ENCODE results near the gene NMRAL1.
A peak's percentile ranks its signal among the peaks of the same experiment; 100 is the strongest.

Gene NMRAL1

GRCh38 chr16:4474192-4474961, at the start of gene NMRAL1:
Gene NMRAL1 (minus strand): TSS chr16:4474625. CDS start chr16:4474132, 493 bp downstream.
- peak; percentile 67 for DNase-seq

- no peak for DNase-seq
Observed at GRCh38 chr16:4523686-4524085, 49.3 kb upstream of the NMRAL1 start.

GRCh38 chr16:4522051-4522581, 47.7 kb upstream of the NMRAL1 start:
- DNase-seq, result no peak

GRCh38 chr16:4520913-4521312, 46.5 kb upstream of the NMRAL1 start:
- no peak for DNase-seq

GRCh38 chr16:4519274-4520058, 45.0 kb upstream of the NMRAL1 start:
- no peak for DNase-seq

GRCh38 chr16:4517812-4518680, 43.6 kb upstream of the NMRAL1 start:
- DNase-seq, result no peak

- DNase-seq, result no peak
Observed at GRCh38 chr16:4515611-4516233, 41.3 kb upstream of the NMRAL1 start.

- DNase-seq, result no peak
Observed at GRCh38 chr16:4514606-4515005, 40.2 kb upstream of the NMRAL1 start.

- DNase-seq, result no peak
Observed at GRCh38 chr16:4513881-4514280, 39.5 kb upstream of the NMRAL1 start.

- no peak for DNase-seq
Observed at GRCh38 chr16:4513086-4513860, 38.8 kb upstream of the NMRAL1 start.

- no peak for DNase-seq
Observed at GRCh38 chr16:4512473-4512872, 38.0 kb upstream of the NMRAL1 start.

- DNase-seq, result no peak
Observed at GRCh38 chr16:4511441-4512082, 37.1 kb upstream of the NMRAL1 start.

GRCh38 chr16:4510747-4511426, 36.5 kb upstream of the NMRAL1 start:
- no peak for DNase-seq

- DNase-seq, result no peak
Observed at GRCh38 chr16:4510131-4510530, 35.7 kb upstream of the NMRAL1 start.

GRCh38 chr16:4509420-4509819, 35.0 kb upstream of the NMRAL1 start:
- no peak for DNase-seq

- no peak for DNase-seq
Observed at GRCh38 chr16:4508806-4509205, 34.4 kb upstream of the NMRAL1 start.

GRCh38 chr16:4507588-4508345, 33.3 kb upstream of the NMRAL1 start:
- DNase-seq, result no peak

GRCh38 chr16:4506450-4506849, 32.0 kb upstream of the NMRAL1 start:
- DNase-seq, result peak; percentile 34

- peak; percentile 65 for DNase-seq
Observed at GRCh38 chr16:4505356-4506147, 31.1 kb upstream of the NMRAL1 start.
